ENCODE measurements around the gene BCL2A1.

The BCL2A1 gene

DNA sequence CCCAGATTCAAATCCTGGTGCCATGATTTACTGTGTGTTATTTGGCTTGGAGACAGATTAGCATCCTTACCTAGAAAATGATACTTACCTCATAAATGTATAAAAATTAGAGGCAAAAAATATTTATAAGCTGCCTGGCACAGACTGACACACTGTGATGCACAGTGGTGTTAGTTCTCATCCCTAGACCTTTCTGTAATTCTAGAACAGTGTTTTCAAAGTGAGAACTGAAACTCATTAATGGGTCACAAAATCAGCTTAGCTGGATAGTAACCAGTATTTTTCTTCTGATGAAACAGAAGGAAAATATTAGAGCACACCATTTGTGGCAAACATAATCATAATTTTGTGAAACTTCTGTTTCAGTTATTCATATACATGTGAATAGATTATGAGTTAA is 56.3 kb downstream of the BCL2A1 start:
- TF ChIP-seq, protein P1, sequence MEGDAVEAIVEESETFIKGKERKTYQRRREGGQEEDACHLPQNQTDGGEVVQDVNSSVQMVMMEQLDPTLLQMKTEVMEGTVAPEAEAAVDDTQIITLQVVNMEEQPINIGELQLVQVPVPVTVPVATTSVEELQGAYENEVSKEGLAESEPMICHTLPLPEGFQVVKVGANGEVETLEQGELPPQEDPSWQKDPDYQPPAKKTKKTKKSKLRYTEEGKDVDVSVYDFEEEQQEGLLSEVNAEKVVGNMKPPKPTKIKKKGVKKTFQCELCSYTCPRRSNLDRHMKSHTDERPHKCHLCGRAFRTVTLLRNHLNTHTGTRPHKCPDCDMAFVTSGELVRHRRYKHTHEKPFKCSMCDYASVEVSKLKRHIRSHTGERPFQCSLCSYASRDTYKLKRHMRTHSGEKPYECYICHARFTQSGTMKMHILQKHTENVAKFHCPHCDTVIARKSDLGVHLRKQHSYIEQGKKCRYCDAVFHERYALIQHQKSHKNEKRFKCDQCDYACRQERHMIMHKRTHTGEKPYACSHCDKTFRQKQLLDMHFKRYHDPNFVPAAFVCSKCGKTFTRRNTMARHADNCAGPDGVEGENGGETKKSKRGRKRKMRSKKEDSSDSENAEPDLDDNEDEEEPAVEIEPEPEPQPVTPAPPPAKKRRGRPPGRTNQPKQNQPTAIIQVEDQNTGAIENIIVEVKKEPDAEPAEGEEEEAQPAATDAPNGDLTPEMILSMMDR (IDR thresholded peaks at IDR 0.05; ENCODE audit: borderline replicate concordance, insufficient read depth, low read depth, low read length) = no peak
- H3K4me3 ChIP-seq (ENCODE audit: low read depth, low read length) = no peak overlapping the region
